ENCODE results near the gene ODC1.
A peak's percentile ranks its signal among the peaks of the same experiment; 100 is the strongest.
"Not testable (repeated sequence)": the region's sequence is repeated elsewhere in the genome, so short reads cannot be mapped to it uniquely, and the experiment has no call there.

Gene ODC1

GRCh38 chr2:10452956-10453904, 5.1 kb upstream of the ODC1 start:
- DNase-seq (ENCODE audit: low read depth in 2 of 2) = no peak

- no peak for DNase-seq (ENCODE audit: low read depth in 2 of 2)
Observed at GRCh38 chr2:10452312-10452711, 4.2 kb upstream of the ODC1 start.

- no peak for DNase-seq (ENCODE audit: low read depth in 2 of 2)
Observed at GRCh38 chr2:10451819-10452218, 3.7 kb upstream of the ODC1 start.

- DNase-seq (ENCODE audit: low read depth in 2 of 2) = no peak
Observed at GRCh38 chr2:10449838-10450691, 1.9 kb upstream of the ODC1 start.

GRCh38 chr2:10449486-10449831, 1.3 kb upstream of the ODC1 start:
- no peak for DNase-seq (ENCODE audit: low read depth in 2 of 2)

- peak; percentile 87 to 89 for DNase-seq (ENCODE audit: low read depth in 2 of 2)
Observed at GRCh38 chr2:10448576-10449485, 704 bp upstream of the ODC1 start.

GRCh38 chr2:10447300-10447894, 730 bp downstream of the ODC1 start:
- no peak for DNase-seq (ENCODE audit: low read depth in 2 of 2)

GRCh38 chr2:10446631-10447030, 1.5 kb downstream of the ODC1 start:
- no peak for DNase-seq (ENCODE audit: low read depth in 2 of 2)

GRCh38 chr2:10444463-10444862, 3.7 kb downstream of the ODC1 start:
- no peak for DNase-seq (ENCODE audit: low read depth in 2 of 2)

GRCh38 chr2:10442469-10443126, 5.5 kb downstream of the ODC1 start:
- DNase-seq (ENCODE audit: low read depth in 2 of 2) = not testable (repeated sequence)

- no peak for DNase-seq (ENCODE audit: low read depth in 2 of 2)
Observed at GRCh38 chr2:10441948-10442347, 6.2 kb downstream of the ODC1 start.

GRCh38 chr2:10440736-10441135, 7.4 kb downstream of the ODC1 start:
- DNase-seq (ENCODE audit: low read depth in 2 of 2) = no peak

- no peak for DNase-seq (ENCODE audit: low read depth in 2 of 2)
Observed at GRCh38 chr2:10439971-10440370, 8.2 kb downstream of the ODC1 start.

- no peak for DNase-seq (ENCODE audit: low read depth in 2 of 2)
Observed at GRCh38 chr2:10439185-10439879, 8.8 kb downstream of the ODC1 start.

- no peak for DNase-seq (ENCODE audit: low read depth in 2 of 2)
Observed at GRCh38 chr2:10438688-10439087, 9.4 kb downstream of the ODC1 start.

- no peak for DNase-seq (ENCODE audit: low read depth in 2 of 2)
Observed at GRCh38 chr2:10437806-10438205, 10.3 kb downstream of the ODC1 start.

- DNase-seq (ENCODE audit: low read depth in 2 of 2) = no peak
Observed at GRCh38 chr2:10436583-10437110, 11.5 kb downstream of the ODC1 start.

GRCh38 chr2:10435820-10436204, 12.3 kb downstream of the ODC1 start:
- no peak for DNase-seq (ENCODE audit: low read depth in 2 of 2)

- DNase-seq (ENCODE audit: low read depth in 2 of 2) = peak; percentile 47 to 58
Observed at GRCh38 chr2:10434886-10435819, 13.0 kb downstream of the ODC1 start.
